Left lung (tissue), 10 donors: ENCODE data around the gene OCSTAMP. TPM values are rescaled to one million over a fixed set of nuclear protein-coding genes. Genes with fewer than 3 reads are reported as not detected.

Experiments used
- ATAC-seq: fragments of 200-7000 bp; cut with Tn5 transposase; one replicate; pipeline ENCODE4 v1.9.1; 2020; ENCODE audit warnings: moderate library complexity
- DNase-seq, 4 donors: peaks; one replicate each; pipeline ENCODE4 v3.0.0-alpha.2; 2013 to 2020
- H3K27ac ChIP-seq, 2 donors: fragments of 200-600 bp; sonication (generic) in 1 of 2; one replicate each; pipeline versions ENCODE4 v1.5.0 to v1.8.0; 2020 to 2021
- H3K27me3 ChIP-seq, 2 donors: fragments of 200-600 bp; sonication (generic) in 1 of 2; one replicate each; pipeline versions ENCODE4 v1.5.0 to v1.8.0; 2020 to 2021
- H3K36me3 ChIP-seq, 2 donors: fragments of 200-600 bp; sonication (generic) in 1 of 2; one replicate each; pipeline versions ENCODE4 v1.5.0 to v1.8.0; 2020 to 2021
- H3K4me1 ChIP-seq, 2 donors: fragments of 200-600 bp; one replicate each; pipeline ENCODE4 v1.8.0; 2021
- H3K4me3 ChIP-seq, 2 donors: fragments of 200-600 bp; sonication (generic) in 1 of 2; one replicate each; pipeline versions ENCODE4 v1.5.0 to v1.8.0; 2020 to 2021; ENCODE audit warnings: mild to moderate bottlenecking in 1 of 2
- H3K9me3 ChIP-seq, 2 donors: fragments of 200-600 bp; sonication (generic) in 1 of 2; one replicate each; pipeline versions ENCODE4 v1.5.0 to v1.8.0; 2020 to 2021
- intact Hi-C, 2 donors: fragments of 100-400 bp; cut with DNase I; formaldehyde crosslinking; loops; one replicate each; pipeline versions ENCODE4 v1.11.2 to v1.14.2; 2022
- polyA plus RNA-seq, 6 donors: library from polyadenylated mRNA; unstranded; fragments of 120-200 nt; gene quantifications; one replicate each; pipeline ENCODE4 v1.2.1, GENCODE V29; 2013; ENCODE audit not compliant: insufficient read length in 6 of 6
- total RNA-seq, 2 donors: library from RNA; stranded (reverse); fragmentation: NEBNext Ultra II Directional; extraction: Animal tissue kit (Norgen Biotek cat#: 25700); gene quantifications; one replicate each; pipeline ENCODE4 v1.2.1, GENCODE V29; 2021
- TF ChIP-seq, protein P1 (sequence below), 2 donors: fragments of 200-600 bp; sonication (generic) in 1 of 2; IDR thresholded peaks; one replicate each; pipeline versions ENCODE4 v1.5.0 to v1.8.0; 2021; ENCODE audit warnings: antibody characterized with exemption in 2 of 2
- donor health status: DM: no; HTN: yes; CAD: no.
- donor health status: DM: no; HTN: no; CAD: no.

Gene OCSTAMP
- total and polyA plus RNA-seq, 8 donors = not detected

DNA sequence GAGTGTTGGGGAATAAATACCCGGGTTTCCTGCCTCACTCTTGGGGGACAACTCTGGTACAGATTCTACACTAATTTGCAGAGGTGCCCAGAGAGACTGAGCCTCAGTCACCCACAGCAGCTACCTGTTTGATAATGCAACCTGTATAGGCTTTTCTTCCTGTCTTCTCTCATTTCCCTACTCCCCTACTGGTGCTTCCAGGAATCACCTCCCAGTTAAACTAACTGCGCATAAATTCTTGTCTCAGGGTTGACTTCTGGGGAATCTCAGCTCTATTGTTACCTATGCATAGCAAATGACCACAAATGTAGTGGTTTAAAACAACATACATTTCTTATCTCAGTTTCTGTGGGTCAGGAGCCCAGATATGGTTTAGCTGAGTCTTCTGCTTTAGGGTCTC, 11.3 kb downstream of the OCSTAMP start:
- Histone ChIP-seq H3K4me3 (no peak overlapping the region), H3K4me1 (no peaks in the 10 kb centered on the region), H3K36me3 (no peaks in the 10 kb centered on the region), H3K9me3 (no peaks in the 10 kb centered on the region), H3K27me3 (peaks cover 16 to 75% of the 10 kb centered on the region in 2 donors), H3K27ac (no peak overlapping the region)
- intact Hi-C loops = no loop called here
- TF ChIP-seq, protein P1, sequence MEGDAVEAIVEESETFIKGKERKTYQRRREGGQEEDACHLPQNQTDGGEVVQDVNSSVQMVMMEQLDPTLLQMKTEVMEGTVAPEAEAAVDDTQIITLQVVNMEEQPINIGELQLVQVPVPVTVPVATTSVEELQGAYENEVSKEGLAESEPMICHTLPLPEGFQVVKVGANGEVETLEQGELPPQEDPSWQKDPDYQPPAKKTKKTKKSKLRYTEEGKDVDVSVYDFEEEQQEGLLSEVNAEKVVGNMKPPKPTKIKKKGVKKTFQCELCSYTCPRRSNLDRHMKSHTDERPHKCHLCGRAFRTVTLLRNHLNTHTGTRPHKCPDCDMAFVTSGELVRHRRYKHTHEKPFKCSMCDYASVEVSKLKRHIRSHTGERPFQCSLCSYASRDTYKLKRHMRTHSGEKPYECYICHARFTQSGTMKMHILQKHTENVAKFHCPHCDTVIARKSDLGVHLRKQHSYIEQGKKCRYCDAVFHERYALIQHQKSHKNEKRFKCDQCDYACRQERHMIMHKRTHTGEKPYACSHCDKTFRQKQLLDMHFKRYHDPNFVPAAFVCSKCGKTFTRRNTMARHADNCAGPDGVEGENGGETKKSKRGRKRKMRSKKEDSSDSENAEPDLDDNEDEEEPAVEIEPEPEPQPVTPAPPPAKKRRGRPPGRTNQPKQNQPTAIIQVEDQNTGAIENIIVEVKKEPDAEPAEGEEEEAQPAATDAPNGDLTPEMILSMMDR (IDR thresholded peaks at IDR 0.05) = no peak
- ATAC-seq = no peak
- DNase-seq = no peak

DNA sequence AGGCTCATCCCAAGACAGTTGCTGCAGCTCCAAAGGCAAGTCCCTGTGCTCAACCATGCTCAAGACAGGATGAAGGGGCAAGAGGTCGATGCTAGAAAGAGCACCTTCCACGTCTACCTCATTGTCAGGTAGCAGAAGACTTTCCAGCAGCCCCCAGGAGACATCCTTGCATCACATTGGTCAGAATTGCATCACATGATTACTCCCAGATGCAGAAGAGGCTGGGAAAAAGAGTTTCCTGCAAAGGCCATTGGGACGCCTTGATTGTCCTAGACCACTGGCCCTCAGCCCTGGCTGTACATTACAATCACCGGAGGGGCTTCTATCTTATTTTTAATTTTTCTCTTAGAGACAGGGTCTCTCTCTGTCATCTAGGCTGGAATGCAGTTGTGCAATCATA, 19.8 kb downstream of the OCSTAMP start:
- Histone ChIP-seq H3K27me3 (peaks cover 0 to 28% of the 10 kb centered on the region in 2 donors), H3K9me3 (no peaks in the 10 kb centered on the region), H3K4me1 (no peaks in the 10 kb centered on the region), H3K27ac (no peak overlapping the region), H3K36me3 (no peaks in the 10 kb centered on the region), H3K4me3 (no peak overlapping the region)
- ATAC-seq = no peak
- intact Hi-C loops = no loop called here
- DNase-seq = no peak
- TF ChIP-seq, protein P1 (IDR thresholded peaks at IDR 0.05) = no peak

DNA sequence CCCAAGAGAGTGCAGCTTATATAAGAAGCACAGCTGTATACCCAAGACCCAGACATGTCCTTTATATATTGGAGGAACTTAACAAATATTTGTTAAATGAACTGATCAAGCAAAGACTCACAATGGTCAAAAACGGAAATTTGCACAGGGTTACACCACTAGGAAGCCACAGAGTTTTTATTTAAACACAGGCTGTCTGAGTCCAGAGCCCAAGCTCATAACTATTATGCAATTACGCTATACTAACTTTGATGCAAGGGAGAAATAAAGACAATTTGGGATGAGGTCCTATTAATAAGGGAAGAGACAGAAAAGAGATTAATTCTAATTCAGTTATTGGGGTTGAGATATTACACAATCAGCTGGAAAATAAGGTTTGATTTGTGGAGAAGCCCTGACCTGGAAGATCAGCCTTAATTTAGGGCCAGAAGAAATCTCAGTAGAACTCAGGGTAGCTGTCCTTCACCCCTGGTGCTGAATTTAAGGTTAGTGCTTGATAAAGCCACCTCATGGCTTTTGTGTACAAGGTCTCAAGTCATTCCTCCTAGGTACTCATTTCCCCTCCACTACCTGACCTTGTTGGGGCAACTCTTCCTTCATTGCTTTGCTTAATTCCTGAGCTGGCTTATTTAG, 26.6 kb downstream of the OCSTAMP start:
- ATAC-seq = no peak
- Histone ChIP-seq H3K4me1 (no peaks in the 10 kb centered on the region), H3K27ac (no peak overlapping the region), H3K4me3 (no peak overlapping the region), H3K27me3 (peaks cover 0 to 52% of the 10 kb centered on the region in 2 donors), H3K36me3 (no peaks in the 10 kb centered on the region), H3K9me3 (no peaks in the 10 kb centered on the region)
- TF ChIP-seq, protein P1 (IDR thresholded peaks at IDR 0.05) = no peak
- intact Hi-C loops = no loop called here
- peak in 2 of 4 donors; percentile 6 to 13 for DNase-seq

DNA sequence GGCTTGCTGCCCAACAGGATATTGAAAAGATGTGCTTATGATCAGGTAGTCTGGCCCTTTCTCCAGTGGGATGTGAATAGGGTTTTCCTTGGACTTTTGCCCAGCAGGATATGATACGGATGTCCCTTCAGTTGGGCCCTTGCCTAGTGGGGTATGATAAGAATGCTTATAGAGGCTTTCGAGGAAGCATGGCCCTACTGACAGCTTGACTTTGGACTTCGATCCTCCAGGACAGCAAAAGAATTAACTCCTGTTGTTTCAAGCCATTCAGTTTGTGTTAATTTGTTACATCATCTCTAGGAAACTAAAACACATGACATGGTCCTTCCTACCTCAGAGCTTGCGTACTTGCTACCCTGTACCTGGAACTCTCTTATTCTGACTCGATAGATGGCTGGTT, 27.3 kb downstream of the OCSTAMP start:
- no peak overlapping the region for H3K4me3 ChIP-seq
- H3K27ac ChIP-seq = no peak overlapping the region
- H3K4me1 ChIP-seq = no peaks in the 10 kb centered on the region
- H3K9me3 ChIP-seq = no peaks in the 10 kb centered on the region
- no peak for ATAC-seq
- H3K27me3 ChIP-seq = peaks cover 0 to 59% of the 10 kb centered on the region in 2 donors
- intact Hi-C loops = no loop called here
- DNase-seq = no peak
- TF ChIP-seq, protein P1 (IDR thresholded peaks at IDR 0.05) = no peak
- H3K36me3 ChIP-seq = no peaks in the 10 kb centered on the region

DNA sequence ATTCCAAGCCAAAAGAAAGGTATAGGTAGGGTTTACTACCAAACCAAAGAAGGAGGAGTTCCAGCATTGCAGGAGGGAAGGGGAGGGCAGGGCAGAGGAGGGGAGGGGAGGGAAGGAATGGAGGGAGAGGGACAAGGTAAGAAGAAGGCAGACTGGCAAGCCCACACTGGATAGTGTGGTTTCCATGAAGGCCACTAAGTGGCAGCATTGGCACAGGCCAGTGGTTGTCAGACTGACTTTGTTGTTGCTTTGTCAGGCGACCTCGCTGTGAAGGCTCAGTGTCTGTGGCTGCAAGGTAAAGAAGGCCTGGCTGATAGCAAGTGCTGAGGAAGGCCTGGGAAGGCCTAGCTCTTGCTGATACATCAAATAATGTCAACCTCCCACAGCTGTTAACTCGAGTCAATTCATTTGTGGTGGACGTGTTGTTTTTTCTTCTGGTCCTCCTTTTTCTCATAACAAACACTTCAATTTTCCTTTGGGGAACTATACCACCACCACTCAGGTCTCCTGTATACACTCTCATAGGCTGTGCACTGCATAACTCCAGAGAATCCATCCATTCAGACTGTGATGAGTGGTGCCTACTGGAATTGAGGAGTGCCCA, 29.4 kb downstream of the OCSTAMP start:
- H3K36me3 ChIP-seq = no peaks in the 10 kb centered on the region
- peaks cover 3 to 64% of the 10 kb centered on the region in 2 donors for H3K27me3 ChIP-seq
- peak; percentile 90 for ATAC-seq

More for the DNA sequence above, 29.4 kb downstream of the OCSTAMP start:
- H3K4me3 ChIP-seq = no peak overlapping the region
- intact Hi-C loops = no loop called here
- H3K4me1 ChIP-seq = no peaks in the 10 kb centered on the region
- no peaks in the 10 kb centered on the region for H3K9me3 ChIP-seq
- TF ChIP-seq, protein P1 (IDR thresholded peaks at IDR 0.05) = peak; percentile 41 to 63
- no peak overlapping the region for H3K27ac ChIP-seq
- peak in 3 of 4 donors; percentile 6 to 40 (median 38) for DNase-seq
